Measurements from ENCODE around the gene DRICH1.
"Not testable (repeated sequence)": the region's sequence is repeated elsewhere in the genome, so short reads cannot be mapped to it uniquely, and the experiment has no call there.

DRICH1 gene

GRCh38 chr22:23565915-23566704 is 66.0 kb downstream of the DRICH1 start:
- no peak for DNase-seq

DNA sequence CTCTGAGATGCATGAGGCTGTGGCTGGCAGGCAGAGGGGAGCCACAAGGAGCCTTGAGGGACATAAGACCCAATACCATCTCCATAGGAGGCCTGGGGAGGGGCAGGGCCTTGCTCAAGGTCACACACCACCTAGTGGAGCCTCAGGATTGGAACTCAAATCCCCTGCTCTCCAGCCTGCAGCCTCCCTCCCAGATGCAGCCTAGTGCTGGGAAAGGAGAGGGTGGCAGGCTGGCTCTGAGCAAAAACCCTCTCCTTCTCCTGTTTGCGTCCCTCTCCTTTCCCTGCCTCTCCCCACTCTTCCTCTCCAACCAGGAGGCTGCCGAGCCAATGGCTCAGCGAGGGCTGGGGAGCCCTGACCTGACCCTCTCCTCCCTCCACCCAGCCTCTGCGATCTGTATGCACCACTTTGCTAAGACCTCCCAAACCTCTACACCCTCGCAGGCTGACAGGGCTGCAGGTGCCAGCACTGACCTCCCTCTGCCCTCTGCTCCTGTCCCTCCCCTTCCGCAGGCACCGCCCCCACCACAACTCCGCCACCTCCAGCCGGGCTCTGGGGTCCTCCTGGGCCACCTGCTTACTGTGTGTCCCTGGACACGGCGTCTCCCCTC is 66.7 kb downstream of the DRICH1 start:
- DNase-seq: no peak

- no peak for DNase-seq
These were observed 67.8 kb downstream of the DRICH1 start for GRCh38 chr22:23564276-23564675.

GRCh38 chr22:23563111-23563510 is 69.0 kb downstream of the DRICH1 start:
- no peak for DNase-seq

DNA sequence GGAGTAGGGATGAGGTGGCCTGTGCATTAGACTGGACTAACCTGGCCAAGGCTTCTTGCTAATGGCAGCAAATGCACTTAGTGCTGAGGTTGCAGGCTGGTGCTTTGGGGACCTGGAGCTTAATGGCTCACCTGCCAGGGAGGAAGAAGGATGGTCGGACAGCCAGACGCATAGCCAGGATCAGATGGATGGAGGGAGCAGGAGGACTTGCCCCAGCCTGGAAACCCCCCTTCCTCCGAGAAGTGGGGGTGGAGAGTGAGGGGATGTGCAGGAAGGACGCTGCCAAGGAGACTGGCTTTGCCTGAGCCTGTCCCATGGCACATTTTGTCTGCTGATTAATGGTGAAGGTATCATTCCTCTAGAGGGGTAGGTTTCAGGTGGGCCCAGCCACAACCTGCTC is 69.9 kb downstream of the DRICH1 start:
- no peak for DNase-seq

DNA sequence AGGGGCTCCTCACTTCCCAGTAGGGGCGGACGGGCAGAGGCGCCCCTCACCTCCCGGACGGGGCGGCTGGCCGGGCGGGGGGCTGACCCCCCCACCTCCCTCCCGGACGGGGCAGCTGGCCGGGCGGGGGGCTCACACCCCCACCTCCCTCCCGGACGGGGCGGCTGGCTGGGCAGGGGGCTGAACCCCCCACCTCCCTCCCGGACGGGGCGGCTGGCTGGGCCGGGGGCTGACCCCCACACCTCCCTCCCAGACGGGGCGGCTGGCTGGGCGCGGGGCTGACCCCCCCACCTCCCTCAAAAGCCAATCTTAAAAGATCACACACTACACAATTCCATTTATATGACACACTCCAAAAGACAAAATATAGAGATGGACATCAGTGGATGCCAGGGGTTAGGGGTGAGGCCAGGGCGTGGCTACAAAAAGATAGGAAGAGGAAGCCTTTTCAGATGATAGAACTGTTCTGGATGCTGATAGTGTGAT is 71.1 kb downstream of the DRICH1 start:
- DNase-seq: not testable (repeated sequence)

- not testable (repeated sequence) for DNase-seq
These were observed 71.9 kb downstream of the DRICH1 start for GRCh38 chr22:23560215-23560614.

Measured in SIG-M5 (cell line).